IgD-negative memory B cell (primary cell): ENCODE measurements around the gene RAD51B. TPM values are rescaled to one million over a fixed set of nuclear protein-coding genes. Genes with fewer than 3 reads are reported as not detected.
A peak's percentile ranks its signal among the peaks of the same experiment; 100 is the strongest.
"Not testable (repeated sequence)": the region's sequence is repeated elsewhere in the genome, so short reads cannot be mapped to it uniquely, and the experiment has no call there.

Experiments used
- H3K27ac Mint-ChIP-seq, 3 donors: one replicate each; pipeline ENCODE4 v1.8.0; 2020 to 2022; ENCODE audit warnings: mild to moderate bottlenecking in 3 of 3, mixed read lengths in 3 of 3, moderate library complexity in 1 of 3
- H3K27me3 Mint-ChIP-seq: one replicate; pipeline ENCODE4 v1.8.0; 2021; ENCODE audit warnings: mixed read lengths
- H3K36me3 Mint-ChIP-seq: one replicate; pipeline ENCODE4 v1.8.0; 2020; ENCODE audit warnings: mild to moderate bottlenecking, mixed read lengths
- H3K4me1 Mint-ChIP-seq, 3 donors: one replicate each; pipeline ENCODE4 v1.8.0; 2020 to 2022; ENCODE audit warnings: mixed read lengths in 3 of 3, mild to moderate bottlenecking in 1 of 3
- H3K4me3 Mint-ChIP-seq, 4 donors: one replicate each; pipeline ENCODE4 v1.8.0; 2020 to 2022; ENCODE audit warnings: mild to moderate bottlenecking in 4 of 4, mixed read lengths in 4 of 4, moderate library complexity in 3 of 4
- H3K9me3 Mint-ChIP-seq, 3 donors: one replicate each; pipeline ENCODE4 v1.8.0; 2020 to 2021; ENCODE audit warnings: mixed read lengths in 3 of 3, mild to moderate bottlenecking in 1 of 3
- polyA plus RNA-seq: library from polyadenylated mRNA; unstranded; fragments of 300-500 nt; fragmentation: Illumina TruSeq; gene quantifications from one replicate; pipeline ENCODE4 v1.2.3, GENCODE V29; 2021

The RAD51B gene
- polyA plus RNA-seq, 1 donor from 2014 or later: 24.9 TPM

- peaks cover 2% of the 10 kb centered on the region for H3K36me3 Mint-ChIP-seq
- H3K27ac Mint-ChIP-seq: no peak overlapping the region
- no peaks in the 10 kb centered on the region for H3K27me3 Mint-ChIP-seq
- H3K4me3 Mint-ChIP-seq: no peak overlapping the region
- H3K9me3 Mint-ChIP-seq: no peaks in the 10 kb centered on the region
- H3K4me1 Mint-ChIP-seq: peaks cover 40 to 49% (median 46%) of the 10 kb centered on the region in 3 donors
Measured at GRCh38 chr14:68257969-68258368, 438.4 kb downstream of the RAD51B start.

- H3K4me3 Mint-ChIP-seq, H3K9me3 Mint-ChIP-seq: not testable (repeated sequence)
Measured at GRCh38 chr14:68258995-68259394, 439.4 kb downstream of the RAD51B start.

GRCh38 chr14:68260121-68260520 lies 440.5 kb downstream of the RAD51B start:
- Mint-ChIP-seq H3K4me1 (peaks cover 47 to 49% (median 47%) of the 10 kb centered on the region in 3 donors), H3K27ac (peak overlapping the region in 2 of 3 donors; percentile 6 to 74), H3K4me3 (peak overlapping the region in 2 of 4 donors; percentile 34 to 41), H3K9me3 (no peaks in the 10 kb centered on the region), H3K36me3 (peaks cover 2% of the 10 kb centered on the region), H3K27me3 (no peaks in the 10 kb centered on the region)

More at GRCh38 chr14:68258995-68259394, 439.4 kb downstream of the RAD51B start:
- Mint-ChIP-seq H3K27ac (peak overlapping the region in 1 of 3 donors; percentile 79), H3K4me1 (peaks cover 44 to 49% (median 45%) of the 10 kb centered on the region in 3 donors)
- not testable (repeated sequence) for H3K27me3 Mint-ChIP-seq, H3K36me3 Mint-ChIP-seq

- Mint-ChIP-seq H3K27me3 (no peaks in the 10 kb centered on the region), H3K4me1 (peaks cover 39 to 50% (median 45%) of the 10 kb centered on the region in 3 donors), H3K9me3 (no peaks in the 10 kb centered on the region), H3K36me3 (peaks cover 2% of the 10 kb centered on the region), H3K27ac (peak overlapping the region in 2 of 3 donors; percentile 47 to 73), H3K4me3 (peak overlapping the region in 3 of 4 donors; percentile 49 to 87 (median 79))
Measured at GRCh38 chr14:68261092-68261842, 441.7 kb downstream of the RAD51B start.

GRCh38 chr14:68262567-68262966 lies 443.0 kb downstream of the RAD51B start:
- peak overlapping the region in 1 of 4 donors; percentile 19 for H3K4me3 Mint-ChIP-seq
- H3K27ac Mint-ChIP-seq: no peak overlapping the region
- H3K36me3 Mint-ChIP-seq: peaks cover 2% of the 10 kb centered on the region
- peaks cover 46 to 59% (median 50%) of the 10 kb centered on the region in 3 donors for H3K4me1 Mint-ChIP-seq
- H3K27me3 Mint-ChIP-seq: no peaks in the 10 kb centered on the region
- no peaks in the 10 kb centered on the region for H3K9me3 Mint-ChIP-seq

- H3K36me3 Mint-ChIP-seq: peaks cover 2% of the 10 kb centered on the region
- no peaks in the 10 kb centered on the region for H3K9me3 Mint-ChIP-seq
- no peak overlapping the region for H3K4me3 Mint-ChIP-seq
- no peaks in the 10 kb centered on the region for H3K27me3 Mint-ChIP-seq
- H3K27ac Mint-ChIP-seq: peak overlapping the region in 2 of 3 donors; percentile 64 to 80
- peaks cover 52 to 67% (median 59%) of the 10 kb centered on the region in 3 donors for H3K4me1 Mint-ChIP-seq
Measured at GRCh38 chr14:68263563-68264259, 444.1 kb downstream of the RAD51B start.

GRCh38 chr14:68264260-68264569 lies 444.6 kb downstream of the RAD51B start:
- Mint-ChIP-seq H3K9me3 (no peaks in the 10 kb centered on the region), H3K4me1 (peaks cover 56 to 69% (median 58%) of the 10 kb centered on the region in 3 donors), H3K36me3 (peaks cover 2% of the 10 kb centered on the region), H3K27me3 (no peaks in the 10 kb centered on the region), H3K4me3 (peak overlapping the region in 1 of 4 donors; percentile 41), H3K27ac (peak overlapping the region in 2 of 3 donors; percentile 64 to 80)

- H3K27me3 Mint-ChIP-seq: no peaks in the 10 kb centered on the region
- H3K4me1 Mint-ChIP-seq: peaks cover 59 to 70% (median 63%) of the 10 kb centered on the region in 3 donors
- peaks cover 2% of the 10 kb centered on the region for H3K36me3 Mint-ChIP-seq
- peak overlapping the region; percentile 81 to 94 (median 82) for H3K27ac Mint-ChIP-seq
- H3K4me3 Mint-ChIP-seq: peak overlapping the region in 3 of 4 donors; percentile 74 to 82 (median 75)
- no peaks in the 10 kb centered on the region for H3K9me3 Mint-ChIP-seq
Measured at GRCh38 chr14:68266998-68267397, 447.4 kb downstream of the RAD51B start.

- Mint-ChIP-seq H3K4me3 (peak overlapping the region; percentile 12 to 84 (median 60)), H3K27ac (peak overlapping the region; percentile 81 to 96 (median 82)), H3K27me3 (no peaks in the 10 kb centered on the region), H3K9me3 (no peaks in the 10 kb centered on the region), H3K36me3 (peaks cover 2% of the 10 kb centered on the region), H3K4me1 (peaks cover 57 to 65% (median 61%) of the 10 kb centered on the region in 3 donors)
Measured at GRCh38 chr14:68268197-68268596, 448.6 kb downstream of the RAD51B start.

GRCh38 chr14:68268719-68269118 lies 449.1 kb downstream of the RAD51B start:
- H3K4me1 Mint-ChIP-seq: peaks cover 59 to 69% (median 60%) of the 10 kb centered on the region in 3 donors
- H3K9me3 Mint-ChIP-seq: no peaks in the 10 kb centered on the region
- peak overlapping the region in 3 of 4 donors; percentile 47 to 84 (median 73) for H3K4me3 Mint-ChIP-seq
- H3K36me3 Mint-ChIP-seq: peaks cover 3% of the 10 kb centered on the region
- no peaks in the 10 kb centered on the region for H3K27me3 Mint-ChIP-seq
- H3K27ac Mint-ChIP-seq: peak overlapping the region; percentile 81 to 96 (median 82)

GRCh38 chr14:68269136-68269927 lies 449.8 kb downstream of the RAD51B start:
- no peaks in the 10 kb centered on the region for H3K27me3 Mint-ChIP-seq
- peaks cover 3% of the 10 kb centered on the region for H3K36me3 Mint-ChIP-seq
- H3K4me1 Mint-ChIP-seq: peaks cover 62 to 71% (median 63%) of the 10 kb centered on the region in 3 donors
- peak overlapping the region; percentile 81 to 96 (median 82) for H3K27ac Mint-ChIP-seq
- H3K4me3 Mint-ChIP-seq: peak overlapping the region in 3 of 4 donors; percentile 42 to 73 (median 47)
- H3K9me3 Mint-ChIP-seq: no peaks in the 10 kb centered on the region

GRCh38 chr14:68270342-68270741 lies 450.8 kb downstream of the RAD51B start:
- no peaks in the 10 kb centered on the region for H3K9me3 Mint-ChIP-seq
- H3K27me3 Mint-ChIP-seq: no peaks in the 10 kb centered on the region
- peaks cover 69 to 77% (median 70%) of the 10 kb centered on the region in 3 donors for H3K4me1 Mint-ChIP-seq
- peak overlapping the region; percentile 71 to 82 (median 81) for H3K27ac Mint-ChIP-seq
- peaks cover 3% of the 10 kb centered on the region for H3K36me3 Mint-ChIP-seq
- peak overlapping the region in 1 of 4 donors; percentile 25 for H3K4me3 Mint-ChIP-seq

- peak overlapping the region; percentile 71 to 94 (median 80) for H3K27ac Mint-ChIP-seq
- peaks cover 3% of the 10 kb centered on the region for H3K36me3 Mint-ChIP-seq
- peak overlapping the region; percentile 41 to 77 (median 66) for H3K4me3 Mint-ChIP-seq
- peaks cover 77 to 83% (median 81%) of the 10 kb centered on the region in 3 donors for H3K4me1 Mint-ChIP-seq
- H3K9me3 Mint-ChIP-seq: no peaks in the 10 kb centered on the region
- no peaks in the 10 kb centered on the region for H3K27me3 Mint-ChIP-seq
Measured at GRCh38 chr14:68271913-68272391, 452.4 kb downstream of the RAD51B start.

- H3K27me3 Mint-ChIP-seq: no peaks in the 10 kb centered on the region
- peaks cover 71 to 81% (median 80%) of the 10 kb centered on the region in 3 donors for H3K4me1 Mint-ChIP-seq
- H3K27ac Mint-ChIP-seq: peak overlapping the region in 1 of 3 donors; percentile 25
- peak overlapping the region in 1 of 4 donors; percentile 39 for H3K4me3 Mint-ChIP-seq
- peaks cover 3% of the 10 kb centered on the region for H3K36me3 Mint-ChIP-seq
- no peaks in the 10 kb centered on the region for H3K9me3 Mint-ChIP-seq
Measured at GRCh38 chr14:68273413-68273812, 453.8 kb downstream of the RAD51B start.
